ENCODE measurements around the gene EDC3. TPM values are rescaled to one million over a fixed set of nuclear protein-coding genes. Genes with fewer than 3 reads are reported as not detected.
"Not testable (repeated sequence)": the region's sequence is repeated elsewhere in the genome, so short reads cannot be mapped to it uniquely, and the experiment has no call there.

EDC3 gene
- total RNA-seq, 1 donor from 2014 or later = 51.2 TPM

- intact Hi-C loops (cut with micrococcal nuclease) = loop anchor here (5.0 to 10.0 kb wide), 2 partner anchors 591 to 1014 kb away; partner anchors contain the start of genes C15orf39 and SNUPN
These were observed 82.5 kb downstream of the EDC3 start for GRCh38 chr15:74613089-74613952.

- intact Hi-C loops (cut with micrococcal nuclease) = loop anchor here (5.0 to 10.0 kb wide), 2 partner anchors 592 to 1015 kb away; partner anchors contain the start of genes C15orf39 and SNUPN
These were observed 83.1 kb downstream of the EDC3 start for GRCh38 chr15:74612677-74613076.

GRCh38 chr15:74611834-74612233 is 84.0 kb downstream of the EDC3 start:
- intact Hi-C loops (cut with micrococcal nuclease) = loop anchor here (5.0 to 10.0 kb wide), 2 partner anchors 593 to 1015 kb away; partner anchors contain the start of genes C15orf39 and SNUPN

DNA sequence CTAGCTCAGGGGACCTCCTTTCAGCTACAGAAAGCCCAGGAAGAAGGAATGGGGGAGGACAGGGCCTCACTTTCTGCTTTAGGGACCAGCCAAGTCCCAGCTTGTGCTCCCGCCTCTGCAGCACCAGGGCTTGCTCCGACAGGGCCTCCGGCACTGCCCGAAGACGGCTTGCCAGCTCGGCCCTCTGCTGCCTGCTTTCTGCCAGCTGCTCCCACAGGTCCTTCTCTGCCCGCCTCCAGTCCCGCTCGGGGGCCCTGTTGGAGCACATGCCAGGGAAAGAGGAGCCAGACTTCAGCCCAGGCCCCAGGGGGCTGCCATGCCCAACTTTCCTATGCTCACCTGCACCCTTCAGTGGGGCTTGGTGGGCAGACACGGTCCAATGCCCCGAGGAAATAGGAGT is 84.5 kb downstream of the EDC3 start:
- intact Hi-C loops (cut with micrococcal nuclease) = loop anchor here (5.0 to 10.0 kb wide), 2 partner anchors 593 to 1016 kb away; partner anchors contain the start of genes C15orf39 and SNUPN

- intact Hi-C loops (cut with micrococcal nuclease) = loop anchor here (5.0 to 10.0 kb wide), 2 partner anchors 594 to 1017 kb away; partner anchors contain the start of genes C15orf39 and SNUPN
These were observed 85.4 kb downstream of the EDC3 start for GRCh38 chr15:74610302-74610951.

- intact Hi-C loops (cut with micrococcal nuclease) = loop anchor here (5.0 to 10.0 kb wide), 2 partner anchors 595 to 1017 kb away; partner anchors contain the start of genes C15orf39 and SNUPN
These were observed 85.9 kb downstream of the EDC3 start for GRCh38 chr15:74609938-74610301.

DNA sequence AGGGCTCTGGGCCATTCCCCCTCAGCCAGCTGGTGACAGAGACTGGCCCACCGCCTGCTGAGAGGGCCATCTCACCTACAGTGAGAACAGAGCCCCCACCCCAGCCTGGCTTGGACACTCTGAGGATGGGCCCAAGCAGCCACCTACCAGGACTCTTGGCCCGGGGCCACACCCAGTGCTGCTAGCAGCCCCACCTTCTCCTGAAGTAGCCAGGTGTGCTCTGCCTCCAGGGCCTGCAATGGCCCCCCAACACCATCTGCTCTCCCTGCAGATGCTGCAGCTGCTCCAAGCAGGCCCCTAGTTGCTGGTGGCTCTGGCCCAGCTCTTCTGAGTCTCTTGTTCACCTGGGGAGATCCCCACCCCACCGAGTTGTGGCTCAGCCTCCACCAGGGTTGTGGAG is 87.0 kb downstream of the EDC3 start:
- intact Hi-C loops (cut with micrococcal nuclease) = no loop called here

GRCh38 chr15:74605795-74606150 is 90.1 kb downstream of the EDC3 start:
- intact Hi-C loops (cut with micrococcal nuclease) = no loop called here

DNA sequence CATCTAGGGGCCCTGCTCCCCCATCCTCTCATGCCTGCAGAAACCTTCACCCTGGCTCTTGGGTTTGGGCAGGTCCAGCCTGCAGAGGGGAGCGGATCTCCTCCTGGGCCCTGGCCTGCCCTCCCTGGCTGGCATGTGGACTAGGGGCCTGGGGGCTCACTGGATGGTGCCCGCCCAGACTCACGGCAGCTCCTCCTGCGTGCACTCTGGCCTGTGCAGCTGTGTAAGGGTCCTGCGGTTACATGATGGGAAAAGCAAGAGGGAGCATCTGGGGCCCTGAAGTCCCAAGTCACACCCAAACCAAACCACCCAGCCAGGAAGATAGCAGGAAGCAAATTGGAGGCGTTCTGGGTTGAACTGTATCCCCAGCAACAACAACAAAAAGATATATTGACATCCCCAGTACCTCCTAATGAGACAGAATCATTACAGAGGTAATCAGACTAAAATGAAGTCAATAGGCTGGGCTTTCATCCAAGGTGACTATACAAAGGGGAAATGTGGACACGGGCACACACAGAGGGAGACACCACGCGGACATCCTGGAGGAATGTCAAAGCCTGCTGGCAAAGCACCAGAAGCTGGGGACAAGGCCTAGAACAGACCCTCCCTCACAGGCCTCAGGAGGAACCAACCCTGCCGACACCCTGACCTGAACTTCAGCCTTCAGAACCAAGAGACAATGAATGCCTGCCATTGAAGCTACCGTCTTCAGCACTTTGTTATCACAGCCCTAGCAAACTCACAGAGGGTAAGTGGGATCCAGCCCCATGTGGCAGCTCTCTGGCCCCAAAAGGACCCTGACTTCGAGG is 90.6 kb downstream of the EDC3 start:
- intact Hi-C loops (cut with micrococcal nuclease) = no loop called here

DNA sequence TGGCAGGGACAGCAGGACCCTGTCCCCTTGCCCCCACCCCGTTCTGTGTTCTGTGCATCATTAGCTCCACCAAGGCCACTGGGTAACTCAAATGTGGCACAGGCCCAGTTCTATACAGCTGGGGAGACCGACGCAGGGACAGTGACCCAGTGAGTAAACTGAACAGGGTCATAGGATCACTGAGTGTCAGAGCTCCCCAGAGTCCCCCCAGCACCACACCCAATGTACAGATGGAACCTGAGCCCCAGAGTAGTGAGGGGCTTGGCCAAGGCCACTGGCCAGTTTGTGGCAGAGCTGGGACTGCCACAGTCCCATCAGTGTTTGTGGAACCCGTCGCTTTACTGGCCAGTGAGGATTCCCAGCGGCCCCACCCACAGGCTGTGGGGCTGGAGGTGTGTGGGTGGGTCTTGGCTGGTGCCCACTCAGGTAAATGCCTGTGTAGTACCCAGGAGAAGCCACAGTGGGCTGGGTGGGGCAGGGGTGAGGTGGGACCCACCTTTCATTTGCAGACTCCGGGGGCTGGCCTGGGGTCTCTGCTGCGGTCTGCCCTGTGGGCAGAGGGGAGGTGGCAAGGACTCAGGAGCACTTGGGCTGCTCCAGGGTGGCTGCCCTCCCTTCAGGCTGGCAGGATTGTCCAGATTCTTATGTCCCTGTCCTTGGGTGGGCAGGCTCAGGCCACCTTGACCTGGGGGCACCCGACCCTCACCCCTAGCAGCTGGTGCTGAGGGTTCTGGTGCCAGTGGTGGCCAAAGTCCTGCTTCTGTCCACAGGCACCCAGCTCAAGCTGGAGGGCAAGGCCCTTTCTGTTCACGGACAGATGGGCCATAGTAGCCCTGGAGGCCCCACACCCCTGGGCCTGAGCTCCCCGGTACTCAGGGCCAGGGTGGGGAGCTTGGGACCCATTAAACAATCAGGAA is 91.8 kb downstream of the EDC3 start:
- intact Hi-C loops (cut with micrococcal nuclease) = no loop called here

GRCh38 chr15:74603026-74603788 is 92.6 kb downstream of the EDC3 start:
- intact Hi-C loops (cut with micrococcal nuclease) = no loop called here

DNA sequence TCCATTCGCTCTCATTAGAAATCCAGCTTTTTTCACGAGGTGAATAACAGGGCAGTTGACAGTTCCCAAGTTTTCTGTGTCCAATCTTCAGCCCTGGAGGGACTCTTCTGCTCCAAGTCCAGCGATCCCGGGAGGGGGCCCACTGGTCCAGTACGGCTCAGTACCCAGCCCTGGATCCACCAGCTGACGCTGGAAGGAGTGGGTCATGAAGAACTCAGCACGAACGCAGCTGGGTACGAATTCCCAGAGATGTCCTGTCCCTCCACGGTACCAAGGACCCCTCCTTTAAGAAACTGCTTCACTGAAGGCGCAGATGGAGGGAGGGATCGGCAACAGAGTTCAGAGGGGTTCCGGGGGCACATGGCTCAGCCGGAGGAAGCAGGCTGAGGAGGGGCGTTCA is 96.7 kb downstream of the EDC3 start:
- intact Hi-C loops (cut with micrococcal nuclease) = loop anchor here (2.0 kb wide), 1 partner anchor 46 kb away; no protein-coding TSS in a partner anchor

DNA sequence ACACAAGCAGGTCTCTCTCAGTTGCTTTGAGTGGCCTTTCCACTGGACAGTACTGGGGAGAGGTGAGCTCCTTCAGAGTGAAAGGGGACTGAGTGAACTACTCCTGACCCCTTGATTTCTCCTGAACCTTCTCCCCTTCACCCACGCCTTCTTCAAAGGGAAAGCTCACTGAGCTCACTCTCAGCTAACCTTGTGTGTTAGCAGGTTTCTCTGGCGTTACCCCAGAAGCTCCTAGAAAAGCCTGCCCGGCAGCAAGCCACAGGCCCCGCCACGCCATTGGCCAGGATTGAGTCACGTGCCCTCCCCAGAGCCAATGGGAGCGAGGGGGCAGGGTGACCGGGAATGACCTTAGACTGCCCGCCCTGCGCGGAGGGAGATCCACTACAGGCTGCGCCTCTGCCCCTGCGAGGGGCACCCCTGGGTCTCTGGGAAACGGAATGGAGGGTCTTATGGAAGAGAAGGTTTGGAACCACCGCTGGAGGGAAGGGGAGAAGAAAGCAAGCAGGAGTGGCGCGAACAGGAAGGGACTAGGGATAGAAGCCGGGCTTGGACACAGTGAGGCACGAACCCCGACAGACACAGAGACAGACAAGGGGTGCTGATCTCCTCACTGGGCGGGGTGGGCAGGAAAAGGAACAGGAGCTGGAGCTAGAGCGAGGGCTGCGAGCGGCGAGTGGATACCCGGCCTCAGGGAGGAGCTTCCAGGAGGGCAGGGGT is 97.5 kb downstream of the EDC3 start:
- intact Hi-C loops (cut with micrococcal nuclease) = loop anchor here (1.0 to 2.0 kb wide), 5 partner anchors 17 to 225 kb away; partner anchors contain the start of genes CLK3 and UBL7

DNA sequence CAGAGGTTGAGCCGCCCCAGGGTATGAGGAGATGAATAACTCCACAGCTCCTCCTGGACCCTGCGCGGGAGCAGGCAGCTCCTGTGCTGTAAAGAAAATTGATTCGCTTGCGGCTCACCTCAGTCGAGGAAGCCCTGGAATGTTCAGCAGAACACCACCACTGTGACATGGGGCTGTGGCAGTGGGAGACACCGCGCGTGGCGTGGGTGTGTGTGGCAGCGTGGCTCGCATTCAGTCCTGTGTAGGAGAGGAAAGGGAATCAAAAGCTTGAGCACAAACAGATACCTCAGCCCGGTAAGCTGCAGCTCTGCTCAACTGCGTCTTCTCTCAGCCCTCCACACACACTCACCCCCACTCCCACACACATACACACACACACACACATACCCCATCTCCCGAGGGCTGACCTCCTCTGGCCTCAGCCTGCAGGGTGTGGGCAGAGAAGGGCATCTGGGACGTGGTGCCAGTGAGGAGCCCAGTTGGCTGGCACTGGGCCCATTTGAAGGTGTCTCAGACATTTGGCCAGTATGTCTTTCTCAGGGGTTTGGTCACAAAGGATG is 98.6 kb downstream of the EDC3 start:
- intact Hi-C loops (cut with micrococcal nuclease) = not testable (repeated sequence)

GRCh38 chr15:74596736-74597135 is 99.1 kb downstream of the EDC3 start:
- intact Hi-C loops (cut with micrococcal nuclease) = not testable (repeated sequence)

- intact Hi-C loops (cut with micrococcal nuclease) = no loop called here
These were observed 100.6 kb downstream of the EDC3 start for GRCh38 chr15:74595271-74595670.

DNA sequence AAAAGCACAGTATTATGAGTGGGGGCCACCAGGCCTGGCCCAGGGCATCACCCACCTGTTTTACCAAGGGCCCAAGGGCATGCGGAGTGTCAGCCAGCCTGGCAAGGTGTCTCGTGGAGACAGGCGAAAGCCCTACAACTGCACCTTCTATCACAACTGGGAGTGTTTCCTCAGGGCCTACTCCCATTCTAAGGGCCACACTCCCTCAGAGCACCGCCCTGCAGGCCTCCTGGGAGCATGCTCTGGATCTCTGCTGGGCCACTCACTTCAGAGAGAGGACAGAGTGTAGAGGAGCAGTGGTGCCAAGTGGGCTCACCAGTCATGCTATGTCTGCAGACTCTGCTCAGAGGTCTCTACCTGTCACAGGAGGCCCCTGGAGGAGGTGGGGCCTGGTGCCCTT is 101.4 kb downstream of the EDC3 start:
- intact Hi-C loops (cut with micrococcal nuclease) = no loop called here

DNA sequence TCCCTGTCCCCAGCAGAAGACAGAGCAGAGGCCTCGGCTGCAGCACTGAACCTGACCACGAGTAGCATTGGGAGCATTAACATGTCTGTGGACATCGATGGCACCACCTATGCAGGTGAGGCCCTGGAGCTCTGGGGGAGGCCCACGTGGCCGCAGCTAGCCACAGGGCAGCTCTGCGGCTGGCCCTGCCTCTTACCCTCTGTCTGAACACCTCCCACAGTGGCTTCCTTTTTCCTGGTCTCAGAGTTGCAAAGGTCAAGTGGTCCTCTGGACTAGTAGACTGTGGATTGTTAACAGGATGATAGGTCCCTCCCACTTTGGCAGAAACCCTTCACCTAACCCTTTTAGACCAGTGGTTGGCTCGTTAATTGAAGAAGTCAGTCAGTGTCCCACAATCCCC is 102.7 kb downstream of the EDC3 start:
- intact Hi-C loops (cut with micrococcal nuclease) = no loop called here
